K562 (cell line): ENCODE data around the gene COX7A2. TPM values are rescaled to one million over a fixed set of nuclear protein-coding genes. Genes with fewer than 3 reads are reported as not detected.

ENCODE experiments used
- ATAC-seq: fragments of 200-7000 bp; cut with Tn5 transposase; 3 replicates; pipeline ENCODE4 v1.9.1; 2020; ENCODE audit warnings: moderate library complexity
- BruUV-seq: library from RNA; stranded (reverse); fragments of 400-500 nt; replicated peaks from 2 replicates; lab custom pipeline; 2021; lab: Mats Ljungman, UMichigan
- CTCF ChIA-PET: fragments of 300-600 bp; formaldehyde crosslinking; extraction: SDS; loops from one replicate; lab custom pipeline; 2021; ENCODE audit warnings: low intra/inter-chr PET ratio; lab: Yijun Ruan, JAX
- POLR2A ChIA-PET: fragments of 300-600, 350-650 bp; sonication (Branson Sonifier 250); formaldehyde crosslinking; extraction: SDS; loops from one replicate; lab custom pipeline; 2021; ENCODE audit warnings: antibody characterized with exemption, inconsistent platforms; lab: Yijun Ruan, JAX
- DNase-seq, 4 experiments: peaks; one replicate each; pipeline versions ENCODE4 v3.0.0 to v3.0.0-alpha.2; 2011 to 2018; ENCODE audit warnings: low spot score in 3 of 4, mixed read lengths in 3 of 4; ENCODE audit errors: extremely low read depth in 1 of 4
- FAIRE-seq: peaks from 2 replicates; lab custom pipeline; 2011; peaks lifted over from hg19 to GRCh38; lab: Jason Lieb, UNC
- H2AFZ ChIP-seq: 2 replicates; pipeline ENCODE4 v1.6.0; 2011; ENCODE audit warnings: low read depth, low read length, control low read depth, inconsistent platforms
- H3K27ac ChIP-seq: fragments of 200-600 bp; 3 replicates; pipeline ENCODE4 v1.8.0; 2011; ENCODE audit warnings: low read depth, mild to moderate bottlenecking, control low read depth, inconsistent platforms, low read length, moderate library complexity, mixed read lengths; ENCODE audit errors: extremely low read depth
- H3K27me3 ChIP-seq, 2 experiments: fragments of 300-600 bp in 1 of 2; 2 replicates in 1 of 2; 3 replicates in 1 of 2; pipeline versions ENCODE4 v1.6.0 to v1.8.0; 2011; ENCODE audit warnings: inconsistent platforms in 2 of 2, low read length in 2 of 2, mild to moderate bottlenecking in 1 of 2, mixed read lengths in 1 of 2, moderate library complexity in 1 of 2; ENCODE audit not compliant: control insufficient read depth in 2 of 2, insufficient read depth in 2 of 2
- H3K36me3 ChIP-seq: fragments of 300-600 bp; 3 replicates; pipeline ENCODE4 v1.8.0; 2011; ENCODE audit warnings: mild to moderate bottlenecking, low read length, inconsistent platforms; ENCODE audit not compliant: control insufficient read depth, insufficient read depth
- H3K4me1 ChIP-seq, 2 experiments: fragments of 200-600 bp in 1 of 2; replicated peaks in 1 of 2; 2 replicates in 1 of 2; 3 replicates in 1 of 2; pipeline versions ENCODE4 v1.5.1 to v1.8.0; 2011; ENCODE audit warnings: inconsistent platforms in 2 of 2, low read length in 2 of 2, mild to moderate bottlenecking in 1 of 2, mixed read lengths in 1 of 2, moderate library complexity in 1 of 2; ENCODE audit not compliant: control insufficient read depth in 2 of 2, insufficient read depth in 2 of 2
- H3K4me2 ChIP-seq: 2 replicates; pipeline ENCODE4 v1.6.1; 2011; ENCODE audit warnings: low read length, control low read depth, inconsistent platforms, mixed read lengths; ENCODE audit not compliant: insufficient read depth
- H3K4me3 ChIP-seq: fragments of 200-600 bp; sonication (generic), shearing (Covaris generic); 2 replicates; pipeline ENCODE4 v1.5.1; 2016; ENCODE audit warnings: control low read depth, inconsistent platforms
- H3K79me2 ChIP-seq: fragments of 200-600 bp; 3 replicates; pipeline ENCODE4 v1.8.0; 2011; ENCODE audit warnings: low read length, inconsistent platforms; ENCODE audit not compliant: control insufficient read depth, insufficient read depth
- H3K9ac ChIP-seq, 2 experiments: 2 replicates each; pipeline versions ENCODE4 v1.6.0 to v1.6.1; 2011; ENCODE audit warnings: low read depth in 2 of 2, low read length in 2 of 2, control low read depth in 1 of 2, inconsistent platforms in 1 of 2, mild to moderate bottlenecking in 1 of 2, mixed read lengths in 1 of 2; ENCODE audit not compliant: insufficient read depth in 1 of 2
- H3K9me1 ChIP-seq: one replicate; pipeline ENCODE4 v1.6.0; 2011; ENCODE audit warnings: inconsistent platforms, mild to moderate bottlenecking, low read length, moderate library complexity; ENCODE audit not compliant: control insufficient read depth, insufficient read depth
- H3K9me3 ChIP-seq: replicated peaks from 2 replicates; pipeline ENCODE4 v1.5.1; 2011; ENCODE audit warnings: low read depth, low read length, inconsistent platforms; ENCODE audit not compliant: control insufficient read depth, insufficient read depth
- H4K20me1 ChIP-seq: replicated peaks from 2 replicates; pipeline ENCODE4 v1.6.1; 2011; ENCODE audit warnings: low read length, inconsistent platforms, mixed read lengths; ENCODE audit not compliant: control insufficient read depth, insufficient read depth
- KAT7 ChIP-seq: sonication (generic); formaldehyde crosslinking; IDR thresholded peaks from 2 replicates; pipeline ENCODE4 v1.8.0; 2022; ENCODE audit warnings: missing genetic modification reagents, mild to moderate bottlenecking, borderline replicate concordance
- MEIS2 ChIP-seq: fragments of 450-650 bp; IDR thresholded peaks from 2 replicates; pipeline ENCODE4 v1.6.1; 2014; ENCODE audit warnings: mild to moderate bottlenecking; ENCODE audit not compliant: partially characterized antibody
- ZNF431 ChIP-seq: sonication (generic); formaldehyde crosslinking; IDR thresholded peaks from 2 replicates; pipeline ENCODE4 v1.8.0; 2022; ENCODE audit warnings: mild to moderate bottlenecking, missing genetic modification reagents
- in situ Hi-C: fragments of 300-500 bp; cut with MboI; formaldehyde crosslinking; loops from 4 replicates; pipeline ENCODE4 v1.15.0; 2018; ENCODE audit warnings: inconsistent platforms, mixed read lengths
- intact Hi-C: fragments of 100-400 bp; cut with micrococcal nuclease; formaldehyde crosslinking; loops from 2 replicates; pipeline ENCODE4 v1.14.2; 2022
- polyA plus RNA-seq, 8 experiments: library from polyadenylated mRNA; depleted of rRNA in 4 of 8; stranded (reverse) in 5 of 8; unstranded in 3 of 8; fragments of >200 nt; fragmentation: Nextera tagmentation in 2 of 8; fragmentation: Illumina TruSeq in 1 of 8; extraction: Ambion mirVana in 2 of 8; extraction: Trizol in 1 of 8; gene quantifications; 2 replicates each; pipeline versions ENCODE4 v1.2.1 to v1.2.3, GENCODE V29; 2011 to 2014; ENCODE audit warnings: inconsistent platforms in 1 of 8, missing spikeins in 1 of 8
- total RNA-seq, 7 experiments: library from RNA; depleted of rRNA in 6 of 7; stranded (reverse); fragments of >200 nt in 6 of 7; fragmentation: Illumina TruSeq in 2 of 7; extraction: Trizol in 2 of 7; gene quantifications; 2 replicates each; pipeline versions ENCODE4 v1.2.1 to v1.2.3, GENCODE V29; 2011 to 2021; ENCODE audit warnings: low replicate concordance in 1 of 7
- TF ChIP-seq, protein P1 (sequence below): fragments of 450-650 bp; IDR thresholded peaks from 2 replicates; pipeline ENCODE4 v1.6.1; 2016
- TF ChIP-seq, protein P2 (sequence below), 2 experiments: IDR thresholded peaks in 1 of 2; conservative IDR thresholded peaks in 1 of 2; 2 replicates each; pipeline ENCODE4 v1.6.1; 2016; ENCODE audit warnings: low read depth in 2 of 2, mild to moderate bottlenecking in 1 of 2, missing compliant biosample characterization in 1 of 2, missing genetic modification characterization in 1 of 2, moderate library complexity in 1 of 2

Gene COX7A2
- total and polyA plus RNA-seq, 9 of the 15 experiments (the other 6 are each of a cell fraction or from before 2014, with no cell fraction given): 234 to 2,216 (median 585) TPM

DNA sequence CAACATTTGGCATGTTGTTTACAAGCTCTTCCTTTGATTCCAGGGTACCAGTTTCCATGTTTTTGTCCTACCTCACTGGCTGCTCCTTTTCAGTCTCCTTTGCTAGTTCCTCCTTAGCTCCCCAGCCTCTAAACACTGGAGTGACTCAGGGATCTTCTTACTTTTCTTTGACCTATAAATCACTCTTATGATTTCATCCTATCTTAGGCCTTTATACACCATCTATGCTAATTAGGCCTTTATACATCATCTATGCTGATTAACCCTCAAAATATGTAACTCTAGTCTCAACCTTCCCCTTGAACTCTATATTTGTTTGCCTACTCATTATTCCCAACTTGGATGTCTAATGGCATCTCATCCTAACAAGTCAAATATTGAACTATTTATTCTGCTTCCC is 31.5 kb upstream of the COX7A2 start:
- no peak for ATAC-seq
- Histone ChIP-seq H4K20me1 (no peaks in the 10 kb centered on the region; the same call in 1 of the 2 replicates), H3K9me3 (no peaks in the 10 kb centered on the region), H3K27ac (no peak overlapping the region), H2AFZ (no peak overlapping the region), H3K9ac (no peak overlapping the region), H3K4me1 (peaks cover 0 to 19% of the 10 kb centered on the region in 2 experiments; a peak in 3 of 5 replicates), H3K79me2 (peaks cover 90% of the 10 kb centered on the region), H3K27me3 (no peaks in the 10 kb centered on the region), H3K4me3 (no peak overlapping the region), H3K4me2 (no peak overlapping the region), H3K36me3 (peaks cover 17% of the 10 kb centered on the region; the same call in 2 of the 3 replicates), H3K9me1 (no peaks in the 10 kb centered on the region)
- TF ChIP-seq, protein P1, sequence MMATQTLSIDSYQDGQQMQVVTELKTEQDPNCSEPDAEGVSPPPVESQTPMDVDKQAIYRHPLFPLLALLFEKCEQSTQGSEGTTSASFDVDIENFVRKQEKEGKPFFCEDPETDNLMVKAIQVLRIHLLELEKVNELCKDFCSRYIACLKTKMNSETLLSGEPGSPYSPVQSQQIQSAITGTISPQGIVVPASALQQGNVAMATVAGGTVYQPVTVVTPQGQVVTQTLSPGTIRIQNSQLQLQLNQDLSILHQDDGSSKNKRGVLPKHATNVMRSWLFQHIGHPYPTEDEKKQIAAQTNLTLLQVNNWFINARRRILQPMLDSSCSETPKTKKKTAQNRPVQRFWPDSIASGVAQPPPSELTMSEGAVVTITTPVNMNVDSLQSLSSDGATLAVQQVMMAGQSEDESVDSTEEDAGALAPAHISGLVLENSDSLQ: 0 out of 2 replicates have a peak, but pooled peaks have one; percentile 16
- no peak for TF ChIP-seq KAT7 (CRISPR knock-in tag)
- TF ChIP-seq ZNF431 (CRISPR knock-in tag): no peak
- peak; percentile 59 for TF ChIP-seq MEIS2
- TF ChIP-seq, protein P2, sequence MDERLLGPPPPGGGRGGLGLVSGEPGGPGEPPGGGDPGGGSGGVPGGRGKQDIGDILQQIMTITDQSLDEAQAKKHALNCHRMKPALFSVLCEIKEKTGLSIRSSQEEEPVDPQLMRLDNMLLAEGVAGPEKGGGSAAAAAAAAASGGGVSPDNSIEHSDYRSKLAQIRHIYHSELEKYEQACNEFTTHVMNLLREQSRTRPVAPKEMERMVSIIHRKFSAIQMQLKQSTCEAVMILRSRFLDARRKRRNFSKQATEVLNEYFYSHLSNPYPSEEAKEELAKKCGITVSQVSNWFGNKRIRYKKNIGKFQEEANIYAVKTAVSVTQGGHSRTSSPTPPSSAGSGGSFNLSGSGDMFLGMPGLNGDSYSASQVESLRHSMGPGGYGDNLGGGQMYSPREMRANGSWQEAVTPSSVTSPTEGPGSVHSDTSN (CRISPR knock-in tag; IDR thresholded peaks at IDR 0.05; ENCODE audit: low read depth): no peak
- TF ChIP-seq, protein P2 (tag; conservative IDR thresholded peaks at IDR 0.05; ENCODE audit: low read depth): peak; percentile 49; the same call in 1 of the 2 replicates
- in situ Hi-C loops (no loop called here), intact Hi-C loops (no loop called here)
- no TSS peak for BruUV-seq
- FAIRE-seq: no peak
- CTCF ChIA-PET: interaction anchor here (0.6 kb wide), 1 partner anchor 1818 kb away, joined by 3 read pairs; no protein-coding TSS in a partner anchor
- DNase-seq: no peak
- POLR2A ChIA-PET: interaction anchor here (1.0 to 1.5 kb wide), 3 partner anchors 8 to 31 kb away, joined by 3 to 5 read pairs (median 4); partner anchors contain the start of genes COX7A2 and TMEM30A
